Stimulated activated naive CD4-positive, alpha-beta T cell treated with Interleukin-2 at 50 U/mL for 16 hours (primary cell): ENCODE results near the gene PODXL.

Source experiments
- DNase-seq: peaks from one replicate; lab custom pipeline; 2025; lab: John Stamatoyannopoulos, UW

Gene PODXL

GRCh38 chr7:131556053-131556908, at the start of gene PODXL:
PODXL (minus strand) TSS chr7:131556628; CDS start chr7:131556359, 269 bp downstream.
- peak; percentile 44 for DNase-seq

- no peak for DNase-seq
These were observed 49.0 kb upstream of the PODXL start for GRCh38 chr7:131605280-131605878.

- DNase-seq = no peak
These were observed 48.4 kb upstream of the PODXL start for GRCh38 chr7:131604841-131605279.

GRCh38 chr7:131603932-131604331, 47.5 kb upstream of the PODXL start:
- no peak for DNase-seq

- DNase-seq = no peak
These were observed 46.6 kb upstream of the PODXL start for GRCh38 chr7:131602994-131603372.

GRCh38 chr7:131602304-131602993, 46.0 kb upstream of the PODXL start:
- no peak for DNase-seq

- DNase-seq = no peak
These were observed 43.9 kb upstream of the PODXL start for GRCh38 chr7:131600085-131600881.

- DNase-seq = no peak
These were observed 40.4 kb upstream of the PODXL start for GRCh38 chr7:131596785-131597184.

- no peak for DNase-seq
These were observed 39.3 kb upstream of the PODXL start for GRCh38 chr7:131595699-131596098.

GRCh38 chr7:131591687-131592319, 35.4 kb upstream of the PODXL start:
- DNase-seq = no peak

GRCh38 chr7:131587315-131587923, 31.0 kb upstream of the PODXL start:
- no peak for DNase-seq

- DNase-seq = no peak
These were observed 30.3 kb upstream of the PODXL start for GRCh38 chr7:131586759-131587158.

- DNase-seq = no peak
These were observed 29.8 kb upstream of the PODXL start for GRCh38 chr7:131586259-131586658.

- DNase-seq = no peak
These were observed 27.0 kb upstream of the PODXL start for GRCh38 chr7:131583430-131583829.

GRCh38 chr7:131581241-131582051, 25.0 kb upstream of the PODXL start:
- DNase-seq = no peak

- DNase-seq = no peak
These were observed 22.2 kb upstream of the PODXL start for GRCh38 chr7:131578602-131579001.

GRCh38 chr7:131574741-131575140, 18.3 kb upstream of the PODXL start:
- no peak for DNase-seq

- DNase-seq = no peak
These were observed 14.0 kb upstream of the PODXL start for GRCh38 chr7:131570401-131570800.

- no peak for DNase-seq
These were observed 12.5 kb upstream of the PODXL start for GRCh38 chr7:131568970-131569369.

- DNase-seq = no peak
These were observed 12.1 kb upstream of the PODXL start for GRCh38 chr7:131568510-131568909.
